Measurements from ENCODE around the gene PIEZO1. TPM values are rescaled to one million over a fixed set of nuclear protein-coding genes. Genes with fewer than 3 reads are reported as not detected.

The PIEZO1 gene
- total RNA-seq, 1 experiment from 2014 or later: 224 TPM

DNA sequence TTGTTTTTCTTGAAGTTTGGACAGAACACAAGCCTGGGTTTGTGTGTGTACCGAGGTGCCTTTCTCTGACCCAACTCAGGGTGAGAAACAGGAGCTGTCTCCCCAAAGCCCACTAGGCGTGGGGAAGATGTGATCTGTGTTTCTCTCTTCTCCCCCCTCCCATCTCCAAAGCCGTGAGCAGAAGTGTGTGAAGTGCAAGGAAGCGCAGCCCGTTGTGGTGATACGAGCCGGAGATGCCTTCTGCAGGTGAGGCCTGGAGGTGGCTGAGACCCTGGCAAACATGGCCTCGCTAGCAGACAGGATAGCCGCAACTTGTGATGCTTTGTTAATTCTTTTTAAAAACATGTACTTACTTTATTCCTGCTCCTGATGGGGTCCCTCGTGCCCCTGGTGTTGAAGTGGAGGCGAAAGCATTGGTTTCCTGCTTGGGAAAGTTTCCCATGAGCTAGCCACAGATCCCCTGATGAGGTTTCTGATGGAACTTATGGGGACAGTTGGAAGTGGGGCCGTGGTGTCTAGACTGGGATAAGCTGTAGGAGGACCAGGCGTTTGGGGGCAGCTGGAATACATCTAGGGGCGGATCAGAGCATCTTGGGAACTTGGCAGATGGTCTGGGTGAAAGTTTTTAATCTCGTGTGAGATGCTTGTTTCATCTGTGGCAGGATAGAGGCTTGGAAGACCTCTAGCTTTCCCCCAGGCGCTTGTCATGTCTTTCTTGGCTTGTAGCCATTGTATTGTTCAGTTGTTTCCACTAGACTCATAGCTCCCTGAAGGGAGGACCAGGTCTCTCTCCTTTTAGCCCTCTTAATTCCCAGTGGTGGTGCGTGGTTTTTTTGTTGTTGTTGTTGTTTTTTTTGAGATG lies 77.8 kb downstream of the PIEZO1 start:
- Histone ChIP-seq H3K27ac (ENCODE audit: low read depth, low read length) (peak overlapping the region; percentile 73), H3K36me3 (ENCODE audit: control insufficient read depth in 1 of 2, insufficient read depth in 2 of 2, low read length in 2 of 2) (peaks cover 2 to 5% of the 10 kb centered on the region in 2 experiments; a peak in 1 of 4 replicates), H3K27me3 (ENCODE audit: insufficient read depth, low read length) (no peaks in the 10 kb centered on the region), H3K9me2 (ENCODE audit: insufficient read depth) (no peaks in the 10 kb centered on the region), H3K4me1 (ENCODE audit: control insufficient read depth in 1 of 2, insufficient read depth in 2 of 2, low read length in 2 of 2) (peaks cover 17 to 19% of the 10 kb centered on the region in 2 experiments), H3K9ac (ENCODE audit: low read length) (peak overlapping the region; percentile 76), H3K4me2 (ENCODE audit: low read length) (peak overlapping the region; percentile 84), H4K20me1 (ENCODE audit: insufficient read depth) (no peaks in the 10 kb centered on the region), H2AFZ (ENCODE audit: low read depth, low read length, poor library complexity, severe bottlenecking) (no peak overlapping the region), H3K79me2 (ENCODE audit: insufficient read depth, low read length) (peaks cover 59% of the 10 kb centered on the region), H3K4me3 (replicated peaks in 1 of 2; ENCODE audit: low read depth in 1 of 2, low read length in 2 of 2) (peak overlapping the region; percentile 85 to 100), H3K9me3 (ENCODE audit: control insufficient read depth in 1 of 2, insufficient read depth in 1 of 2, low read depth in 1 of 2, low read length in 2 of 2) (no peaks in the 10 kb centered on the region)
- peak; percentile 3; the same call in 1 of the 2 replicates for ATAC-seq
- no peak for TF ChIP-seq ZNF274 (IDR thresholded peaks at IDR 0.05; ENCODE audit: low read depth, low read length)
- TF ChIP-seq YY1 (IDR thresholded peaks at IDR 0.05; ENCODE audit: extremely low read depth, insufficient replicate concordance, low read depth, low read length): no peak
- TF ChIP-seq RAD21 (IDR thresholded peaks at IDR 0.05; ENCODE audit: low read depth): no peak
- no peak for TF ChIP-seq MAX (IDR thresholded peaks at IDR 0.05)
- no peak for TF ChIP-seq EZH2phosphoT487 (IDR thresholded peaks at IDR 0.05; ENCODE audit: borderline replicate concordance)
- no peak for TF ChIP-seq SRF (IDR thresholded peaks at IDR 0.05; ENCODE audit: low read depth)
- TF ChIP-seq EGR1 (IDR thresholded peaks at IDR 0.05; ENCODE audit: low read depth): no peak
- TF ChIP-seq ZFX (IDR thresholded peaks at IDR 0.05): no peak
- no peak for TF ChIP-seq TCF7L2 (IDR thresholded peaks at IDR 0.05; ENCODE audit: borderline replicate concordance, extremely low read depth, insufficient read depth, insufficient read length)
- TF ChIP-seq CBX3 (IDR thresholded peaks at IDR 0.05; ENCODE audit: low read depth): no peak
- no peak for TF ChIP-seq SIN3A (IDR thresholded peaks at IDR 0.05; ENCODE audit: low read depth)
- CTCF ChIA-PET: interaction anchor here (1.8 kb wide), 1 partner anchor 30 kb away, joined by 9 read pairs; no protein-coding TSS in a partner anchor
- intact Hi-C loops (cut with micrococcal nuclease): no loop called here
- no peak for DNase-seq (ENCODE audit: low read depth, low spot score)
- BruUV-seq (replicated peaks): TSS peak; percentile 67
- POLR2A ChIA-PET: no interaction called here
- RAD21 ChIA-PET (ENCODE audit: low non-redundant PET in 1 of 2, low total read pairs in 2 of 2, uncharacterized antibody in 2 of 2, unreplicated experiment in 2 of 2): no interaction called here

Measured in HCT116 (cell line).